Measurements from ENCODE around the gene ADCY2. TPM values are rescaled to one million over a fixed set of nuclear protein-coding genes. Genes with fewer than 3 reads are reported as not detected.

ADCY2 gene
- total and polyA plus RNA-seq, 4 experiments from 2014 or later: not detected

GRCh38 chr5:7678030-7678429 is 282.1 kb downstream of the ADCY2 start:
- intact Hi-C loops (cut with micrococcal nuclease): no loop called here
- Mint-ChIP-seq H3K4me1 (no peaks in the 10 kb centered on the region), H3K27ac (no peak overlapping the region), H3K9me3 (peaks cover 0 to 1% (median 0%) of the 10 kb centered on the region in 8 donors), H3K27me3 (no peaks in the 10 kb centered on the region), H3K36me3 (no peaks in the 10 kb centered on the region), H3K4me3 (no peak overlapping the region)
- Histone ChIP-seq H3K4me3 (ENCODE audit: low read length in 2 of 2) (no peak overlapping the region), H3K27ac (ENCODE audit: low read depth, low read length) (no peak overlapping the region), H3K36me3 (ENCODE audit: insufficient read depth, low read length) (no peaks in the 10 kb centered on the region), H3K4me1 (ENCODE audit: insufficient read depth, low read length) (no peaks in the 10 kb centered on the region), H3K27me3 (ENCODE audit: insufficient read depth, low read length) (no peaks in the 10 kb centered on the region), H3K9me3 (ENCODE audit: control insufficient read depth in 1 of 2, low read length in 2 of 2) (no peaks in the 10 kb centered on the region)
- DNase-seq: no peak
- CTCF ChIA-PET (ENCODE audit: partially characterized antibody): no interaction called here
- POLR2A ChIA-PET (ENCODE audit: partially characterized antibody): no interaction called here

- ChIA-PET CTCF (ENCODE audit: partially characterized antibody) (no interaction called here), POLR2A (ENCODE audit: partially characterized antibody) (no interaction called here)
- H3K9me3 Mint-ChIP-seq: peaks cover 0 to 1% (median 0%) of the 10 kb centered on the region in 8 donors
- no peaks in the 10 kb centered on the region for H3K27me3 Mint-ChIP-seq
- DNase-seq: no peak
- H3K27ac Mint-ChIP-seq: no peak overlapping the region
- H3K4me1 ChIP-seq (ENCODE audit: insufficient read depth, low read length): no peaks in the 10 kb centered on the region
- intact Hi-C loops (cut with micrococcal nuclease): no loop called here
- no peaks in the 10 kb centered on the region for H3K4me1 Mint-ChIP-seq
- no peak overlapping the region for H3K27ac ChIP-seq (ENCODE audit: low read depth, low read length)
- H3K9me3 ChIP-seq (ENCODE audit: control insufficient read depth in 1 of 2, low read length in 2 of 2): no peaks in the 10 kb centered on the region
- H3K4me3 Mint-ChIP-seq: no peak overlapping the region
- no peaks in the 10 kb centered on the region for H3K36me3 Mint-ChIP-seq
- no peak overlapping the region for H3K4me3 ChIP-seq (ENCODE audit: low read length in 2 of 2)
- no peaks in the 10 kb centered on the region for H3K27me3 ChIP-seq (ENCODE audit: insufficient read depth, low read length)
- H3K36me3 ChIP-seq (ENCODE audit: insufficient read depth, low read length): no peaks in the 10 kb centered on the region
These were observed 283.7 kb downstream of the ADCY2 start for GRCh38 chr5:7679663-7680062.

- no peak overlapping the region for H3K4me3 Mint-ChIP-seq
- no peaks in the 10 kb centered on the region for H3K4me1 Mint-ChIP-seq
- H3K36me3 Mint-ChIP-seq: no peaks in the 10 kb centered on the region
- CTCF ChIA-PET (ENCODE audit: partially characterized antibody): no interaction called here
- H3K4me3 ChIP-seq (ENCODE audit: low read length in 2 of 2): no peak overlapping the region
- H3K36me3 ChIP-seq (ENCODE audit: insufficient read depth, low read length): no peaks in the 10 kb centered on the region
- H3K27me3 Mint-ChIP-seq: no peaks in the 10 kb centered on the region
- H3K4me1 ChIP-seq (ENCODE audit: insufficient read depth, low read length): no peaks in the 10 kb centered on the region
- no peak overlapping the region for H3K27ac Mint-ChIP-seq
- peaks cover 0 to 2% (median 0%) of the 10 kb centered on the region in 8 donors for H3K9me3 Mint-ChIP-seq
- POLR2A ChIA-PET (ENCODE audit: partially characterized antibody): no interaction called here
- no peaks in the 10 kb centered on the region for H3K27me3 ChIP-seq (ENCODE audit: insufficient read depth, low read length)
- no peaks in the 10 kb centered on the region for H3K9me3 ChIP-seq (ENCODE audit: control insufficient read depth in 1 of 2, low read length in 2 of 2)
- intact Hi-C loops (cut with micrococcal nuclease): no loop called here
- H3K27ac ChIP-seq (ENCODE audit: low read depth, low read length): no peak overlapping the region
- DNase-seq: no peak
These were observed 284.3 kb downstream of the ADCY2 start for GRCh38 chr5:7680260-7680659.

- Mint-ChIP-seq H3K9me3 (peaks cover 0 to 2% (median 0%) of the 10 kb centered on the region in 8 donors), H3K4me3 (no peak overlapping the region), H3K27me3 (peaks cover 3 to 5% of the 10 kb centered on the region in 2 donors), H3K36me3 (no peaks in the 10 kb centered on the region), H3K4me1 (no peaks in the 10 kb centered on the region), H3K27ac (no peak overlapping the region)
- Histone ChIP-seq H3K27ac (ENCODE audit: low read depth, low read length) (no peak overlapping the region), H3K4me1 (ENCODE audit: insufficient read depth, low read length) (no peaks in the 10 kb centered on the region), H3K9me3 (ENCODE audit: control insufficient read depth in 1 of 2, low read length in 2 of 2) (no peaks in the 10 kb centered on the region), H3K4me3 (ENCODE audit: low read length in 2 of 2) (no peak overlapping the region), H3K27me3 (ENCODE audit: insufficient read depth, low read length) (no peaks in the 10 kb centered on the region), H3K36me3 (ENCODE audit: insufficient read depth, low read length) (no peaks in the 10 kb centered on the region)
- CTCF ChIA-PET (ENCODE audit: partially characterized antibody): no interaction called here
- POLR2A ChIA-PET (ENCODE audit: partially characterized antibody): no interaction called here
- intact Hi-C loops (cut with micrococcal nuclease): no loop called here
- no peak for DNase-seq
These were observed 286.4 kb downstream of the ADCY2 start for GRCh38 chr5:7682379-7682778.

GRCh38 chr5:7683753-7684152 is 287.8 kb downstream of the ADCY2 start:
- Mint-ChIP-seq H3K36me3 (no peaks in the 10 kb centered on the region), H3K27me3 (peaks cover 7 to 9% of the 10 kb centered on the region in 2 donors), H3K27ac (no peak overlapping the region), H3K9me3 (peaks cover 0 to 2% (median 0%) of the 10 kb centered on the region in 8 donors), H3K4me3 (no peak overlapping the region), H3K4me1 (no peaks in the 10 kb centered on the region)
- Histone ChIP-seq H3K4me3 (ENCODE audit: low read length in 2 of 2) (no peak overlapping the region), H3K4me1 (ENCODE audit: insufficient read depth, low read length) (no peaks in the 10 kb centered on the region), H3K9me3 (ENCODE audit: control insufficient read depth in 1 of 2, low read length in 2 of 2) (no peaks in the 10 kb centered on the region), H3K36me3 (ENCODE audit: insufficient read depth, low read length) (no peaks in the 10 kb centered on the region), H3K27ac (ENCODE audit: low read depth, low read length) (no peak overlapping the region), H3K27me3 (ENCODE audit: insufficient read depth, low read length) (no peaks in the 10 kb centered on the region)
- DNase-seq: no peak
- intact Hi-C loops (cut with micrococcal nuclease): no loop called here
- ChIA-PET CTCF (ENCODE audit: partially characterized antibody) (no interaction called here), POLR2A (ENCODE audit: partially characterized antibody) (no interaction called here)

GRCh38 chr5:7684826-7685225 is 288.9 kb downstream of the ADCY2 start:
- Mint-ChIP-seq H3K4me1 (no peaks in the 10 kb centered on the region), H3K27ac (no peak overlapping the region), H3K27me3 (peaks cover 7 to 9% of the 10 kb centered on the region in 2 donors), H3K4me3 (no peak overlapping the region), H3K9me3 (peaks cover 0 to 2% (median 0%) of the 10 kb centered on the region in 8 donors), H3K36me3 (no peaks in the 10 kb centered on the region)
- Histone ChIP-seq H3K4me1 (ENCODE audit: insufficient read depth, low read length) (no peaks in the 10 kb centered on the region), H3K9me3 (ENCODE audit: control insufficient read depth in 1 of 2, low read length in 2 of 2) (no peaks in the 10 kb centered on the region), H3K36me3 (ENCODE audit: insufficient read depth, low read length) (no peaks in the 10 kb centered on the region), H3K4me3 (ENCODE audit: low read length in 2 of 2) (no peak overlapping the region), H3K27me3 (ENCODE audit: insufficient read depth, low read length) (no peaks in the 10 kb centered on the region), H3K27ac (ENCODE audit: low read depth, low read length) (no peak overlapping the region)
- DNase-seq: no peak
- ChIA-PET CTCF (ENCODE audit: partially characterized antibody) (interaction anchor here (0.6 kb wide), 1 partner anchor 890 kb away, joined by 4 read pairs; no protein-coding TSS in a partner anchor), POLR2A (ENCODE audit: partially characterized antibody) (no interaction called here)
- intact Hi-C loops (cut with micrococcal nuclease): no loop called here

GRCh38 chr5:7686794-7687193 is 290.9 kb downstream of the ADCY2 start:
- Mint-ChIP-seq H3K36me3 (no peaks in the 10 kb centered on the region), H3K4me3 (no peak overlapping the region), H3K4me1 (no peaks in the 10 kb centered on the region), H3K27me3 (peaks cover 7 to 9% of the 10 kb centered on the region in 2 donors), H3K27ac (no peak overlapping the region), H3K9me3 (peaks cover 0 to 2% (median 0%) of the 10 kb centered on the region in 8 donors)
- H3K4me1 ChIP-seq (ENCODE audit: insufficient read depth, low read length): no peaks in the 10 kb centered on the region
- no peak overlapping the region for H3K27ac ChIP-seq (ENCODE audit: low read depth, low read length)
- no peaks in the 10 kb centered on the region for H3K9me3 ChIP-seq (ENCODE audit: control insufficient read depth in 1 of 2, low read length in 2 of 2)
- no peak overlapping the region for H3K4me3 ChIP-seq (ENCODE audit: low read length in 2 of 2)
- intact Hi-C loops (cut with micrococcal nuclease): no loop called here
- DNase-seq: no peak
- POLR2A ChIA-PET (ENCODE audit: partially characterized antibody): no interaction called here
- H3K27me3 ChIP-seq (ENCODE audit: insufficient read depth, low read length): no peaks in the 10 kb centered on the region
- CTCF ChIA-PET (ENCODE audit: partially characterized antibody): interaction anchor here (0.8 kb wide), 1 partner anchor 867 kb away, joined by 3 read pairs; no protein-coding TSS in a partner anchor
- no peaks in the 10 kb centered on the region for H3K36me3 ChIP-seq (ENCODE audit: insufficient read depth, low read length)

GRCh38 chr5:7690557-7690956 is 294.6 kb downstream of the ADCY2 start:
- H3K4me1 ChIP-seq (ENCODE audit: insufficient read depth, low read length): no peaks in the 10 kb centered on the region
- H3K36me3 Mint-ChIP-seq: no peaks in the 10 kb centered on the region
- H3K4me3 Mint-ChIP-seq: no peak overlapping the region
- no peak overlapping the region for H3K27ac ChIP-seq (ENCODE audit: low read depth, low read length)
- H3K9me3 ChIP-seq (ENCODE audit: control insufficient read depth in 1 of 2, low read length in 2 of 2): no peaks in the 10 kb centered on the region
- H3K27me3 Mint-ChIP-seq: peaks cover 6 to 7% of the 10 kb centered on the region in 2 donors
- H3K9me3 Mint-ChIP-seq: peaks cover 0 to 1% (median 0%) of the 10 kb centered on the region in 8 donors
- no peak overlapping the region for H3K4me3 ChIP-seq (ENCODE audit: low read length in 2 of 2)
- ChIA-PET CTCF (ENCODE audit: partially characterized antibody) (no interaction called here), POLR2A (ENCODE audit: partially characterized antibody) (no interaction called here)
- no peaks in the 10 kb centered on the region for H3K4me1 Mint-ChIP-seq
- no peaks in the 10 kb centered on the region for H3K27me3 ChIP-seq (ENCODE audit: insufficient read depth, low read length)
- no peaks in the 10 kb centered on the region for H3K36me3 ChIP-seq (ENCODE audit: insufficient read depth, low read length)
- DNase-seq: no peak
- no peak overlapping the region for H3K27ac Mint-ChIP-seq
- intact Hi-C loops (cut with micrococcal nuclease): no loop called here

Data from CD4-positive, alpha-beta memory T cell (primary cell).